Measurements from ENCODE around the gene RGS9.
A peak's percentile ranks its signal among the peaks of the same experiment; 100 is the strongest.

The RGS9 gene

DNA sequence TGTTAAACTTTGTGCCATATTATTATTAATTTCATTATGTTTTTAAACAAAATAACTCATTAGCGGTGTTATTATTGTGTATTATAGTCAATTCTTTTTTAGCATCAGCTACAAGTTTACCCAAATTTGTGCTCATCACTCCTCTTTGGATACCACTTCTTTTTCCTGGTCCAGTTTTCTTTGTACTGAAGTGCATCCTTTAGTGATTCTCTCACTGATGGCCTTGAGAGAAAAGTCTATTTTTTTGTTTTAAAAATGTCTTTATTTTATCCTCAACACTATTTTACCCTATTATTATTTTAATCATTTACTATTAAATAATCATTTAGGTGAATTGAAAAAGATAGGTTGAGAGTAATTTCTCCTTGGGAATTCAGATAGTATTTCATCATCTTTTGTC, 99.2 kb downstream of the RGS9 start:
- TF ChIP-seq, protein P1, sequence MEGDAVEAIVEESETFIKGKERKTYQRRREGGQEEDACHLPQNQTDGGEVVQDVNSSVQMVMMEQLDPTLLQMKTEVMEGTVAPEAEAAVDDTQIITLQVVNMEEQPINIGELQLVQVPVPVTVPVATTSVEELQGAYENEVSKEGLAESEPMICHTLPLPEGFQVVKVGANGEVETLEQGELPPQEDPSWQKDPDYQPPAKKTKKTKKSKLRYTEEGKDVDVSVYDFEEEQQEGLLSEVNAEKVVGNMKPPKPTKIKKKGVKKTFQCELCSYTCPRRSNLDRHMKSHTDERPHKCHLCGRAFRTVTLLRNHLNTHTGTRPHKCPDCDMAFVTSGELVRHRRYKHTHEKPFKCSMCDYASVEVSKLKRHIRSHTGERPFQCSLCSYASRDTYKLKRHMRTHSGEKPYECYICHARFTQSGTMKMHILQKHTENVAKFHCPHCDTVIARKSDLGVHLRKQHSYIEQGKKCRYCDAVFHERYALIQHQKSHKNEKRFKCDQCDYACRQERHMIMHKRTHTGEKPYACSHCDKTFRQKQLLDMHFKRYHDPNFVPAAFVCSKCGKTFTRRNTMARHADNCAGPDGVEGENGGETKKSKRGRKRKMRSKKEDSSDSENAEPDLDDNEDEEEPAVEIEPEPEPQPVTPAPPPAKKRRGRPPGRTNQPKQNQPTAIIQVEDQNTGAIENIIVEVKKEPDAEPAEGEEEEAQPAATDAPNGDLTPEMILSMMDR (conservative IDR thresholded peaks at IDR 0.05; ENCODE audit: low read length): no peak
- no peak overlapping the region for H3K4me3 ChIP-seq (ENCODE audit: low read length)
- no peak for DNase-seq (ENCODE audit: low read depth)

DNA sequence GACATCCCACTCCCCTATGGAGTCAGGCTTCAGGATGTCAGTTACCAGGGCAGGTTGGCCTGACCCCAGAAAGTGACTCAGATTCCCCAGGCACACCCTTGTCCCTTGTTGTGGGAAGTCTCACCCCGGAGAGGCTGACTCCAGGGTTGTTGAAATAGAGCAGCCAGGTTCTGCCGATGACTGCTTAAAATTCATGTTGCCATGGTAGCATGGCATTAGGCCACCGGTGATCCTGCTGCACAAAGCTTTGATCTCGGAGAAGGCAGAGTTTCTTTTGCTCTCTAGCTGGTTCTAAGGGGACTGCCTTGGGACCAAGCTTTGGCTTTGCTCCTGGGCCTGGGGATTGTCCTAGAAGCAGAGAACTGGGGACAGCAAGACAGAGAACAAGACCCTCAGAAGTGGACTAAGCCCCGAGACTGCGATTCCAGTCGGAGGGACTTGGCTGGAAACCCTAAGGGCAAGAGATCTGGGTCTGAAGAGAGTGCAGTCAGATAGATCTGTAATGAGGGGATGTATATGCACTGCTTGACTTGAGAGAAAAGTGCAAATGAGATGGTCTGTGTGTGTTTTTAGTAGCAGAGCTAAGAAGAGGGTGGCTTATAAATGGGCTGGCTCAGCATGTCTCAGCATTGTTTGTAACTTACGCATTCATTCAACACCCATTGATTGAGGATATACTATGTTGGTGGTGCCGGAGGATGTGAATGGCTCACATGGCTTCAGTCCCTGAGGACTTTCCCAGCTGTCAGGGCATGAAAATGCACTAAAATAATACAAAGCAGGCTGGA, 106.9 kb downstream of the RGS9 start:
- H3K4me3 ChIP-seq (ENCODE audit: low read length): no peak overlapping the region
- DNase-seq (ENCODE audit: low read depth): peak; percentile 56
- TF ChIP-seq, protein P1 (conservative IDR thresholded peaks at IDR 0.05; ENCODE audit: low read length): no peak

DNA sequence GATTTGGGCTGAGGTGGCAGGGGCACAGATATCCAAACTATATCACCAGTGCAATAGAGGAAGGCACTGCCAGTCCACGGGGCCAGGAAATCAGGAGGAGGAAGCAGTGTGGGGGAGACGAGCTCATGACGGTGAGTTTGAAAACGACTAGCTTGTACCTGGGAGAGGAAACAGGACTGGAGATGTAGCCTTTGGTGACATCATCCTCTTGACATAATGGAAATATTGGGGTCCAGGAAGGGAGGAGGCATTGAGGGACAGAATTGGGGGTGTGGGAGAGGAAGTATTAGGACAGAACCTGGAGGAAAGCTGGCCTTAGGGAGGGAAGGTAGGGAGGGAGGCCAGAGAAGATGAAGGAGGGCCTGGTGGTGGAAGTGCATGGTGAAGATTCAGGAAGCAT, 109.1 kb downstream of the RGS9 start:
- DNase-seq (ENCODE audit: low read depth): no peak
- TF ChIP-seq, protein P1 (conservative IDR thresholded peaks at IDR 0.05; ENCODE audit: low read length): no peak

DNA sequence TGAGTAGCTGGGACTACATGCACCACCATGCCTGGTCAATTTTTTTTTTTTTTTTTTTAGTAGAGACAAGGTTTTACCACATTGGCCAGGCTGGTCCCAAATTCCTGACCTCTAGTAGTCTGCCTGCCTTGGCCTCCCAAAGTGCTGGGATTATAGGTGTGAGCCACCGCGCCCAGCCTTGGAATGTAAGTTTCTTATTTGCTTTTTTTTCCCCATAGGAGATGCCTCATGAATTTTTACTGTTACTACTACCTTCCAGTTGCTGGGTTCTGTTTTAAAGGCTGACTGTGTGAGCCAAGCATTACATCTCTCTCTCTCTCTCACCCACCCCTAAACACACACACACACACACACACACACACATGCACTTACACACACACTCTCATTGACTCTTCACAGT, 112.6 kb downstream of the RGS9 start:
- no peak for DNase-seq (ENCODE audit: low read depth)
- TF ChIP-seq, protein P1 (conservative IDR thresholded peaks at IDR 0.05; ENCODE audit: low read length): no peak
- no peak overlapping the region for H3K4me3 ChIP-seq (ENCODE audit: low read length)

More for the DNA sequence above, 109.1 kb downstream of the RGS9 start:
- H3K4me3 ChIP-seq (ENCODE audit: low read length): no peak overlapping the region

DNA sequence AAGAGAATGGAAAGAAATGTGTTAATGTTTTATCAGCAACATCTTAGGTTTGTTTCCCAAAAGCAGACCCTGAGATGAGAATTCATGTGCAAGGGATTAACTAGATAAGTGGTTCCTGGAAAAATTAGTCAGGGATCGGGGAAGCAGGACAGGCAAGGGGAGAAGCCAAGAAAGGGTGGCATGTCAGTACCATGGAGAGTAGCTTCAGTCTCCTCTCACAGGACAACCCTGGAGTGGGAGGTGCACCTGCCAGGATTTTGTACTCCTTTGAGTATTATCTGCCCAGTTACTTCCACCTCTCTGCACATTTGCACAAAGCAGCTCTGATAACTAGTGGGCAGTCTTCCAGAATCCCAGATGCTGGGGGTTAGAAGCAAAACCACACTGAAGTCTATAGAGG, 117.0 kb downstream of the RGS9 start:
- TF ChIP-seq, protein P1 (conservative IDR thresholded peaks at IDR 0.05; ENCODE audit: low read length): no peak
- DNase-seq (ENCODE audit: low read depth): no peak
- no peak overlapping the region for H3K4me3 ChIP-seq (ENCODE audit: low read length)

DNA sequence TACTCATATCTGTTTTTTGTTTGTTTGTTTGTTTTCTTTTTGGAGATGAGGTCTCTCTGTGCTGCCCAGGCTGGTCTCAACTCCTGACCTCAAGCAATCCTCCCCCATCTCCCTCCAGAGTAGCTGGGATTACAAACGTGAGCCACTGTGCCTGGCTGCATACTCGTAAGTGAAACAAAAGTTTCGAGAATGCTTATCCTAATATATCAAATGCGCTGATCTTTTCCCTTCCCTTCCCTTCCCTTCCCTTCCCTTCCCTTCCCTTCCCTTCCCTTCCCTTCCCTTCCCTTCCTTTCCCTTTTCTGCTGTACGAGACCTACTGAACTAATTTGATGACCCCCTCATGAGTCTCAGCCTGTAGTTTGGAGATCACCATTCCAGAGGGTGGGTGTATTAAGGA, 122.1 kb downstream of the RGS9 start:
- no peak overlapping the region for H3K4me3 ChIP-seq (ENCODE audit: low read length)
- TF ChIP-seq, protein P1 (conservative IDR thresholded peaks at IDR 0.05; ENCODE audit: low read length): no peak
- no peak for DNase-seq (ENCODE audit: low read depth)
